ENCODE measurements around the gene KLHDC8B. TPM values are rescaled to one million over a fixed set of nuclear protein-coding genes. Genes with fewer than 3 reads are reported as not detected.
A peak's percentile ranks its signal among the peaks of the same experiment; 100 is the strongest.

Gene KLHDC8B
- total RNA-seq, 1 donor from 2014 or later = 10.1 TPM

DNA sequence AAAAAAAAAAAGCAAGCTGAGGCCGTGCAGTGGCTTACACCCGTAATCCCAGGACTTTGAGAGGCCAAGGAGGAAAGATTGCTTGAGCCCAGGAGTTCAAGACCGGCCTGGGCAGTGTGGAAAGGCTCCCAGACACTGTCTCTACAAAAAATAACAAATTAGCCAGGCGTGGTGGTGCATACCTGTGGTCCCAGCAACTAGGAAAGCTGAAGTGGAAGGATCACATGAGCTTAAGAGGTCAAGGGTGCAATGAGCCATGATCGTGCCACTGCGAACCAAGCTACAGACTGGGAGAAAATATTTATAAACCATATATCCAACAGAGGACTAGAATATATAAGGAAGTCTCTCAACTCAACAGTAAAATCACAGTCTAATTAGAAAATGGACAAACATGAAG is 10.0 kb downstream of the KLHDC8B start:
- H3K36me3 ChIP-seq (ENCODE audit: control insufficient read depth, insufficient read depth, low read length) = no peaks in the 10 kb centered on the region
- no peaks in the 10 kb centered on the region for H3K27me3 ChIP-seq (ENCODE audit: control insufficient read depth, insufficient read depth, low read length)
- no peak for DNase-seq (ENCODE audit: low read depth)
- H3K4me3 ChIP-seq (ENCODE audit: low read depth, low read length) = no peak overlapping the region
- TF ChIP-seq, protein P1, sequence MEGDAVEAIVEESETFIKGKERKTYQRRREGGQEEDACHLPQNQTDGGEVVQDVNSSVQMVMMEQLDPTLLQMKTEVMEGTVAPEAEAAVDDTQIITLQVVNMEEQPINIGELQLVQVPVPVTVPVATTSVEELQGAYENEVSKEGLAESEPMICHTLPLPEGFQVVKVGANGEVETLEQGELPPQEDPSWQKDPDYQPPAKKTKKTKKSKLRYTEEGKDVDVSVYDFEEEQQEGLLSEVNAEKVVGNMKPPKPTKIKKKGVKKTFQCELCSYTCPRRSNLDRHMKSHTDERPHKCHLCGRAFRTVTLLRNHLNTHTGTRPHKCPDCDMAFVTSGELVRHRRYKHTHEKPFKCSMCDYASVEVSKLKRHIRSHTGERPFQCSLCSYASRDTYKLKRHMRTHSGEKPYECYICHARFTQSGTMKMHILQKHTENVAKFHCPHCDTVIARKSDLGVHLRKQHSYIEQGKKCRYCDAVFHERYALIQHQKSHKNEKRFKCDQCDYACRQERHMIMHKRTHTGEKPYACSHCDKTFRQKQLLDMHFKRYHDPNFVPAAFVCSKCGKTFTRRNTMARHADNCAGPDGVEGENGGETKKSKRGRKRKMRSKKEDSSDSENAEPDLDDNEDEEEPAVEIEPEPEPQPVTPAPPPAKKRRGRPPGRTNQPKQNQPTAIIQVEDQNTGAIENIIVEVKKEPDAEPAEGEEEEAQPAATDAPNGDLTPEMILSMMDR (IDR thresholded peaks at IDR 0.05; ENCODE audit: insufficient read depth, low read length, poor library complexity, severe bottlenecking) = no peak

DNA sequence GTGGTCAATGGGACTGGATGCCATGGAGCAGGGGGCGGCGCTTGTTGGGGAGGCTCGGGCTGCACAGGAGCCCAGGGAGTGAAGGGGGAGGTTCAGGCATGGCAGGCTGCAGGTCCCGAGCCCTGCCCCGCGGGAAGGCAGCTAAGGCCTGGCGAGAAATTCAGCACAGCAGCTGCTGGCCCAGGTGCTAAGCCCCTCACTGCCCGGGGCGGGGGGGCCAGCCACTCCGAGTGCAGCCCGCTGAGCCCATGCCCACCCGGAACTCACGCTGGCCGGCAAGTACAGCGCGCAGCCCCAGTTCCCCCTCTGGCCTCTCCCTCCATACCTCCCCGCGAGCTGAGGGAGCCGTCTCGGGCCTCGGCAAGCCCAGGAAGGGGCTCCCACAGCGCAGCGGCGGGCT is 11.3 kb downstream of the KLHDC8B start:
- TF ChIP-seq, protein P1 (IDR thresholded peaks at IDR 0.05; ENCODE audit: insufficient read depth, low read length, poor library complexity, severe bottlenecking) = no peak
- DNase-seq (ENCODE audit: low read depth) = no peak
- H3K27me3 ChIP-seq (ENCODE audit: control insufficient read depth, insufficient read depth, low read length) = no peaks in the 10 kb centered on the region
- no peak overlapping the region for H3K4me3 ChIP-seq (ENCODE audit: low read depth, low read length)
- H3K36me3 ChIP-seq (ENCODE audit: control insufficient read depth, insufficient read depth, low read length) = no peaks in the 10 kb centered on the region

DNA sequence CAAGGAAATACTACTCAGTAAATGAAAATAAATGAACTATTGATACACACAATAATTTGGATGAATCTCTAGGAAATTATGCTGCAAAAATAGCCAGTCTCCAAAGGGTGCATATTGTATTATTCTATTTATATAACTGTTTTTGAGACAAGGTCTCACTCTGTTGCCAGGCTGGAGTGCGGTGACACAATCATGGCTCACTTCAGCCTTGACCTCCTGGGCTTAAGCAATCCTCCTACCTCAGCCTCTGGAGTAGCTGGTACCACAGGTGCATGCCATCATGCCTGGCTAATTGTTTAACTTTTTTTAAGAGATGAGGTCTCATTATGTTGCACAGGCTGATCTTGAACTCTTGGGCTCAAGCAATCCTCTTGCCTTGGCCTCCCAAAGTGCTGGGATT is 12.5 kb downstream of the KLHDC8B start:
- H3K27me3 ChIP-seq (ENCODE audit: control insufficient read depth, insufficient read depth, low read length) = no peaks in the 10 kb centered on the region
- no peak for DNase-seq (ENCODE audit: low read depth)
- TF ChIP-seq, protein P1 (IDR thresholded peaks at IDR 0.05; ENCODE audit: insufficient read depth, low read length, poor library complexity, severe bottlenecking) = no peak
- no peak overlapping the region for H3K4me3 ChIP-seq (ENCODE audit: low read depth, low read length)
- no peaks in the 10 kb centered on the region for H3K36me3 ChIP-seq (ENCODE audit: control insufficient read depth, insufficient read depth, low read length)

DNA sequence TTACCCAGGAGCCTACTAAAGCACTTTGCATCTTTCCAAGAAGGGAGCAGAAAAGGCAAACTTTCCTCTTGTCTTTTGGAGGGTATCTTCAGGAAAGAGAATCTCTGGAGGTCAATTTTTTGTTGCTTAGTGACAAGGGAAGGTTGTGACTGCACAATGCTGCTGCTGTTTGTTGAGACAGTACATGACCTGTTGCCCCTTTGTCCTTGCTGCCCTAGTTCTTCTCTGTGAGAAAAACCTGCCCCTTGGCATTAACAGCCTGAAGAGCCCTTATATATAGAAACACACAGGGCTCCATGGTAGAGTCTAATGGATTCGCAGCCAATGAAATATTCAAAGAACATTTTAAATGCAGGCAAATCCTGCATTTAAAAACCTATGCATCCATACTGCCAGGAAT is 20.3 kb downstream of the KLHDC8B start:
- H3K27me3 ChIP-seq (ENCODE audit: control insufficient read depth, insufficient read depth, low read length) = peaks cover 2% of the 10 kb centered on the region
- H3K4me3 ChIP-seq (ENCODE audit: low read depth, low read length) = no peak overlapping the region
- TF ChIP-seq, protein P1 (IDR thresholded peaks at IDR 0.05; ENCODE audit: insufficient read depth, low read length, poor library complexity, severe bottlenecking) = no peak
- DNase-seq (ENCODE audit: low read depth) = no peak
- H3K36me3 ChIP-seq (ENCODE audit: control insufficient read depth, insufficient read depth, low read length) = no peaks in the 10 kb centered on the region

DNA sequence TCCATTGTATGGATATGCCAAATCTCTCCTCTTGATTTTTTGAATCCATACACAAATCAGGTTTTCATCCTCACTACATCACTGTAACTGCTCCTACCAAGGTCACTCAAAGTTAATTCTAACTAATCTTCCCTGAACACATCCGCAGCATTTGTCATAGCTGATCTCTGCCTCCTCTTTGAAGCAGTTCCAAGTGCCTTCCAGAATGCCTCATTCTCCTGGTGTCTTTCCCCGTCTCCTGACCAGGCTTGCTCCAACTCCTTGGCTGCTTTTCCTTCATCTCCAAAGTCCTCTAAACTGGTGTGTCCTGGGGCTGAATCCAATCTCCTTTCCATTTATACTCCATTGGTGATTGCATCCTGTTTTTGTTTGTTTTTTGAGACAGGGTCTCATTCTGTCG is 26.8 kb downstream of the KLHDC8B start:
- no peaks in the 10 kb centered on the region for H3K27me3 ChIP-seq (ENCODE audit: control insufficient read depth, insufficient read depth, low read length)
- H3K36me3 ChIP-seq (ENCODE audit: control insufficient read depth, insufficient read depth, low read length) = no peaks in the 10 kb centered on the region
- no peak overlapping the region for H3K4me3 ChIP-seq (ENCODE audit: low read depth, low read length)
- no peak for DNase-seq (ENCODE audit: low read depth)
- TF ChIP-seq, protein P1 (IDR thresholded peaks at IDR 0.05; ENCODE audit: insufficient read depth, low read length, poor library complexity, severe bottlenecking) = no peak

DNA sequence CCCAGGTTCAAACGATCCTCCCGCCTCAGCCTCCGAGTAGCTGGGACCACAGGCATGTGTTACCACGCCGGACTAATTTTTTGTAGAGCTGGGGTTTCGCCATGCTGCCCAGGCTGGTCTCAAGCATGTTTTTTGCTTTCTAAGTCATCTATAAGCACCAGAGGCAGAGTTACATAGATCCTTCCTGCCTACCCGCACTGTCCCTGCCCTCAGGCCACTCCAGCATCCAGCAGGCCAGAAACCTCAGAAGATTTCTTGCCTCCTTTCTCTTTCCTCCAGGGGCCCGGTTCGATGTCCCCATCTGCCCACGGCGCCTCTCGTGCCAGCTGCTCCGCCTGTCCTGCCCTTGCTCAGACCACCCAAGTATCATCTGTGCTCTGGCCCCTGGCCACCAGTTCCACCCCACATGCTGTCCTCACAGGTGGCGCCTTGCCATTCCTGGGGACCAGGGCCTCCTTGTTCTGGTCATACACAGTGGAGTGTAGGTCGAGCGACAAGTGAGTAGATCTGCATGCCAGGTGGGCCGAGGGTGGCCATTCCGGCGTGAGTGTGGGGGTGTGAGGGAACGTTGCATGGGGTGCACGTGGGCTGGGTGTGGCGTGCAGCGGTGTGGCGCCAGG is 27.3 kb downstream of the KLHDC8B start:
- DNase-seq (ENCODE audit: low read depth) = no peak
- H3K27me3 ChIP-seq (ENCODE audit: control insufficient read depth, insufficient read depth, low read length) = no peaks in the 10 kb centered on the region
- peak overlapping the region; percentile 21 for H3K4me3 ChIP-seq (ENCODE audit: low read depth, low read length)
- TF ChIP-seq, protein P1 (IDR thresholded peaks at IDR 0.05; ENCODE audit: insufficient read depth, low read length, poor library complexity, severe bottlenecking) = no peak
- H3K36me3 ChIP-seq (ENCODE audit: control insufficient read depth, insufficient read depth, low read length) = no peaks in the 10 kb centered on the region

All from kidney epithelial cell (primary cell).